ENCODE measurements around the gene MED27. TPM values are rescaled to one million over a fixed set of nuclear protein-coding genes. Genes with fewer than 3 reads are reported as not detected.

MED27 gene
- total and polyA plus RNA-seq, 10 of the 15 experiments (the other 5 are each of a cell fraction or from before 2014, with no cell fraction given), result 20.3 to 50.3 (median 35.5) TPM

DNA sequence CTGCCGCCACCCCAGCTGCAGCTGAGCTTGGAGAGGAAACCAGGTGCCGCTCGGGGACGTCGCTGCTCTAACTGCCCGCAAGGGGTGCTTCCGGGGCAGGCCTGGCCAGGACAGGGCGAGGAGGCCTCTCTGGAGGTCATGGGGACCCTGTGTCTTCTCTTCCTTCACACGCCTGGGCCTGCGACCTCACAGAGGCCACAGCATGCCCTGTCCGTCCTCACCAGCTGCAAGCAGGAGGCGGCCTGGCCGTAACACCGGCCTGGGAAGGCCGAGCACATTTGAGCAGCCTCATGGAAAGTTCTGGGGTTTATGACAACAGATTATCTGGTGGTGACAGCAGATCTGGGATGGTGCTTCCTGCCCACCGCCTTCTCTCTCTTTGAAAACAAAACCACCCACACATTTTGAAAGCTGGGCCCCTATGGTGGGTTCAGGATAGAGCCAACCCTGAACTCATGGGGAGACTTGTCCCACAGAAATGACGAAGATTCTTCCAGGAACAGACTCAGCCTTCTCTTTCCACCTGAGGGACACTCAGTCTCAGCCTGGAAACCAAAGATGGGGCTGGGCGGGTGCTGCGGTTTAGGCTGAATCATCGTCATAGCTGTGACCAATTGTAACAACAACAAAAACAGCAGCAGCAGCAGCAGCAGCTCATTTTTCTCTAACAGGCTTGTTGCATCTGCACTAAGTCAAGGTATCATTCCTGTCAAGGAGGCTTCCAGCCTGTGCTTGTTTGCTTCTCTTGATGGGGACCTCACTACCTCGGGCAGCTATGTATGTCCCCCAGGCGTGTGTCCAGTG lies 240.2 kb downstream of the MED27 start:
- TF ChIP-seq MXI1 (IDR thresholded peaks at IDR 0.05; ENCODE audit: low read depth, low read length) (no peak), IRF3 (IDR thresholded peaks at IDR 0.05) (no peak), SREBF2 (IDR thresholded peaks at IDR 0.05; ENCODE audit: low read length) (no peak), ZNF274 (IDR thresholded peaks at IDR 0.05; ENCODE audit: insufficient read depth, insufficient read length) (no peak)
- no peaks in the 10 kb centered on the region for H3K79me2 ChIP-seq (ENCODE audit: control insufficient read depth, insufficient read depth, low read length)
- H3K27ac ChIP-seq (ENCODE audit: control insufficient read depth, insufficient read depth), result no peak overlapping the region
- 44% methylated on average over 20 of the region's 22 CpGs for WGBS (ENCODE audit: insufficient coverage, insufficient replicate concordance, low lambda C conversion rate, missing lambda C conversion rate)
- no peak overlapping the region for H3K4me3 ChIP-seq
- no peaks in the 10 kb centered on the region; a peak in 1 of 4 replicates for H3K27me3 ChIP-seq (replicated peaks in 1 of 2; ENCODE audit: control insufficient read depth in 2 of 2, insufficient read depth in 2 of 2, low read length in 1 of 2)
- CTCF ChIA-PET, result interaction anchor here (2.0 kb wide), 1 partner anchor 397 kb away, joined by 5 read pairs; no protein-coding TSS in a partner anchor
- intact Hi-C loops (cut with micrococcal nuclease; ENCODE audit: unreplicated experiment), result no loop called here
- ATAC-seq (no peak), DNase-seq (ENCODE audit: low read depth, low spot score) (no peak), FAIRE-seq (no peak)
- SMC1A ChIA-PET (ENCODE audit: uncharacterized antibody, unreplicated experiment), result no interaction called here
- in situ Hi-C loops (cut with MboI), result no loop called here
- H3K4me2 ChIP-seq (ENCODE audit: control insufficient read depth, insufficient read depth), result no peak overlapping the region
- BruUV-seq (replicated peaks), result no TSS peak
- no peak overlapping the region for H2AFZ ChIP-seq (ENCODE audit: control insufficient read depth, low read depth, low read length)
- H4K20me1 ChIP-seq (ENCODE audit: control insufficient read depth, insufficient read depth), result no peaks in the 10 kb centered on the region
- H3K4me1 ChIP-seq (ENCODE audit: control insufficient read depth, insufficient read depth, low read length), result no peaks in the 10 kb centered on the region
- H3K9ac ChIP-seq (ENCODE audit: control insufficient read depth, insufficient read depth, low read length), result no peak overlapping the region
- H3K36me3 ChIP-seq (ENCODE audit: control insufficient read depth in 2 of 2, insufficient read depth in 2 of 2, low read length in 1 of 2), result no peaks in the 10 kb centered on the region
- RAD21 ChIA-PET (ENCODE audit: unreplicated experiment), result no interaction called here
- no peaks in the 10 kb centered on the region for H3K9me3 ChIP-seq (replicated peaks; ENCODE audit: control insufficient read depth, insufficient read depth, low read length)
- POLR2A ChIA-PET, result no interaction called here
